GM23338 (cell line): ENCODE results near the gene SLC25A25. TPM values are rescaled to one million over a fixed set of nuclear protein-coding genes. Genes with fewer than 3 reads are reported as not detected.

Source experiments
- ATAC-seq: fragments of 200-7000 bp; cut with Tn5 transposase; 3 replicates; pipeline ENCODE4 v1.9.1; 2020
- DNase-seq: peaks from one replicate; pipeline ENCODE4 v3.0.0-alpha.2; 2015; ENCODE audit warnings: low spot score
- H2AFZ ChIP-seq: fragments of 200-600 bp; sonication (generic); 2 replicates; pipeline ENCODE4 v1.8.0; 2016; ENCODE audit warnings: antibody characterized with exemption, mild to moderate bottlenecking, moderate library complexity
- H3F3A ChIP-seq: fragments of 200-600 bp; sonication (generic); replicated peaks from 2 replicates; pipeline ENCODE4 v1.8.0; 2017; ENCODE audit warnings: antibody characterized with exemption, mixed run types, low read depth
- H3K27ac ChIP-seq: fragments of 200-600 bp; sonication (generic); 2 replicates; pipeline ENCODE4 v1.6.1; 2016; ENCODE audit warnings: low read depth
- H3K27me3 ChIP-seq: fragments of 200-600 bp; sonication (generic); 2 replicates; pipeline ENCODE4 v1.8.0; 2016; ENCODE audit warnings: mild to moderate bottlenecking, mixed run types, moderate library complexity; ENCODE audit not compliant: insufficient read depth
- H3K36me3 ChIP-seq: fragments of 200-600 bp; sonication (generic); 2 replicates; pipeline ENCODE4 v1.8.0; 2016; ENCODE audit warnings: mild to moderate bottlenecking; ENCODE audit not compliant: insufficient read depth
- H3K4me1 ChIP-seq: fragments of 200-600 bp; sonication (generic); 2 replicates; pipeline ENCODE4 v1.8.0; 2016; ENCODE audit warnings: mild to moderate bottlenecking, moderate library complexity; ENCODE audit not compliant: insufficient read depth
- H3K4me2 ChIP-seq: fragments of 200-600 bp; sonication (generic); 2 replicates; pipeline ENCODE4 v1.7.1; 2017; ENCODE audit warnings: mixed run types
- H3K4me3 ChIP-seq: fragments of 200-600 bp; sonication (generic); 2 replicates; pipeline ENCODE4 v1.6.1; 2016; ENCODE audit warnings: mixed run types
- H3K79me2 ChIP-seq: fragments of 200-600 bp; sonication (generic); replicated peaks from 2 replicates; pipeline ENCODE4 v1.8.0; 2017; ENCODE audit warnings: mild to moderate bottlenecking; ENCODE audit not compliant: insufficient read depth
- H3K9me2 ChIP-seq: fragments of 200-600 bp; sonication (generic); 2 replicates; pipeline ENCODE4 v1.8.0; 2017; ENCODE audit not compliant: insufficient read depth
- H4K20me1 ChIP-seq: fragments of 200-600 bp; sonication (generic); replicated peaks from 2 replicates; pipeline ENCODE4 v1.8.0; 2017; ENCODE audit warnings: mild to moderate bottlenecking; ENCODE audit not compliant: insufficient read depth
- H3K27ac Mint-ChIP-seq: 2 replicates; pipeline ENCODE4 v1.8.0; 2020; ENCODE audit warnings: inconsistent platforms, mild to moderate bottlenecking, moderate library complexity, mixed read lengths
- H3K27me3 Mint-ChIP-seq: 3 replicates; pipeline ENCODE4 v1.8.0; 2022; ENCODE audit warnings: low read depth, mild to moderate bottlenecking, moderate library complexity, mixed read lengths, inconsistent platforms; ENCODE audit not compliant: insufficient read depth, poor library complexity
- H3K36me3 Mint-ChIP-seq: 3 replicates; pipeline ENCODE4 v1.8.0; 2021; ENCODE audit warnings: low read depth, mild to moderate bottlenecking, inconsistent platforms, moderate library complexity, mixed read lengths
- H3K4me1 Mint-ChIP-seq: 3 replicates; pipeline ENCODE4 v1.8.0; 2020; ENCODE audit warnings: mild to moderate bottlenecking, inconsistent platforms, mixed read lengths
- H3K4me3 Mint-ChIP-seq: 3 replicates; pipeline ENCODE4 v1.8.0; 2021; ENCODE audit warnings: moderate library complexity, mild to moderate bottlenecking, inconsistent platforms, mixed read lengths
- H3K9me3 Mint-ChIP-seq: 3 replicates; pipeline ENCODE4 v1.8.0; 2020; ENCODE audit warnings: moderate library complexity, mild to moderate bottlenecking, inconsistent platforms, mixed read lengths
- CREB1 ChIP-seq: fragments of 250-450 bp; sonication (Bioruptor Pico); IDR thresholded peaks from 2 replicates; pipeline ENCODE4 v1.5.0; 2020; ENCODE audit warnings: low read depth, mild to moderate bottlenecking, moderate library complexity
- CTCF ChIP-seq, 2 experiments: fragments of 200-600 bp in 1 of 2; sonication (generic) in 1 of 2; conservative IDR thresholded peaks; 2 replicates each; pipeline versions ENCODE4 v1.5.1 to v1.6.1; 2016 to 2017; ENCODE audit warnings: antibody characterized with exemption in 2 of 2, low read depth in 2 of 2, mild to moderate bottlenecking in 2 of 2, moderate library complexity in 1 of 2
- EZH2phosphoT487 ChIP-seq: fragments of 200-600 bp; sonication (generic); IDR thresholded peaks from one replicate; pipeline ENCODE4 v1.8.1; 2018; ENCODE audit warnings: antibody characterized with exemption; ENCODE audit not compliant: unreplicated experiment
- NANOG ChIP-seq: IDR thresholded peaks from 2 replicates; pipeline ENCODE4 v1.6.1; 2016; ENCODE audit warnings: antibody characterized with exemption, borderline replicate concordance
- POLR2AphosphoS5 ChIP-seq: IDR thresholded peaks from 2 replicates; pipeline ENCODE4 v1.6.1; 2016; ENCODE audit warnings: antibody characterized with exemption, low read depth
- REST ChIP-seq: IDR thresholded peaks from one replicate; pipeline ENCODE4 v1.6.1; 2018; ENCODE audit warnings: antibody characterized with exemption; ENCODE audit not compliant: unreplicated experiment
- STAT1 ChIP-seq: IDR thresholded peaks from one replicate; pipeline ENCODE4 v1.6.1; 2016; ENCODE audit warnings: antibody characterized with exemption; ENCODE audit not compliant: unreplicated experiment
- ZNF331 ChIP-seq: fragments of 250-450 bp; sonication (Bioruptor Pico); IDR thresholded peaks from 2 replicates; pipeline ENCODE4 v1.5.0; 2020; ENCODE audit warnings: low read depth, mild to moderate bottlenecking, moderate library complexity
- ZNF462 ChIP-seq: fragments of 250-450 bp; sonication (Bioruptor Pico); IDR thresholded peaks from 2 replicates; pipeline ENCODE4 v1.5.0; 2020; ENCODE audit warnings: mild to moderate bottlenecking, moderate library complexity
- polyA plus RNA-seq: library from polyadenylated mRNA; unstranded; fragments of >200 nt; fragmentation: Nextera tagmentation; extraction: Ambion mirVana; gene quantifications from 2 replicates; pipeline ENCODE4 v1.2.1, GENCODE V29; 2016
- total RNA-seq: library from RNA; depleted of rRNA; stranded (reverse); fragments of >200 nt; shearing (Covaris generic); gene quantifications from 2 replicates; pipeline ENCODE4 v1.2.3, GENCODE V29; 2014

Gene SLC25A25
- total and polyA plus RNA-seq, 2 experiments from 2014 or later = 7.1 to 27.0 TPM

DNA sequence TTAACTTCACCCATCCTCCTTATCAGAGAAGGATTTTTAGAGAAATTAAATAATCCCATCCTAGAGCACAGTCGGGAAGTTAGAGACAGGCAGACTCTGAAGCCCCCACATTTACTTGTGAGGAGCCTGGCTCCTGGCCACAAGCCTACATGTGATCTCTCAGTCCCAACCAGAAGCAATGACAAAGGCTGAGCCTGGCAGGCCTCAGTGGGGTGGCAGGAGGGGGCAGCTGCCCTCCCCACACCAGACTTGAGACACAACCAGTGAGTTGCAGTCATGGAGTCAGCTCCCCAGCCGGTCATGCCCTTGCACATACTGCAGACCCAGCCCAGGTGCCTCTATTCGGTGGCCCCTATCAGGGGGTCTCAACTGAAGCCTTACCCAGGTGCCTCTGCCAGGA is 11.9 kb upstream of the SLC25A25 start:
- no peak for TF ChIP-seq NANOG
- no peak for TF ChIP-seq ZNF331 (CRISPR knock-in tag)
- no peak for TF ChIP-seq REST
- no peak for TF ChIP-seq ZNF462 (CRISPR knock-in tag)
- TF ChIP-seq EZH2phosphoT487 = no peak
- no peak for TF ChIP-seq POLR2AphosphoS5
- TF ChIP-seq CREB1 = no peak
- no peak for TF ChIP-seq STAT1
- no peak for TF ChIP-seq CTCF (conservative IDR thresholded peaks at IDR 0.05; ENCODE audit: low read depth in 2 of 2)
- H3K4me1 ChIP-seq = peaks cover 18% of the 10 kb centered on the region
- H3K27ac Mint-ChIP-seq = no peak overlapping the region
- H3K9me2 ChIP-seq = no peaks in the 10 kb centered on the region
- H3K27me3 ChIP-seq = no peaks in the 10 kb centered on the region
- H3K4me1 Mint-ChIP-seq = peaks cover 30% of the 10 kb centered on the region
- ATAC-seq (peak; percentile 15), DNase-seq (no peak)
- no peaks in the 10 kb centered on the region for H4K20me1 ChIP-seq
- H3K4me3 ChIP-seq = no peak overlapping the region
- H3K4me3 Mint-ChIP-seq = no peak overlapping the region
- no peaks in the 10 kb centered on the region for H3K36me3 Mint-ChIP-seq
- peak overlapping the region; percentile 65; the same call in 1 of the 2 replicates for H3K4me2 ChIP-seq
- no peaks in the 10 kb centered on the region for H3K79me2 ChIP-seq
- H2AFZ ChIP-seq = peak overlapping the region; percentile 91
- no peak overlapping the region for H3K27ac ChIP-seq
- H3K9me3 Mint-ChIP-seq = no peaks in the 10 kb centered on the region
- H3K27me3 Mint-ChIP-seq = peaks cover 13% of the 10 kb centered on the region
- peaks cover 5% of the 10 kb centered on the region for H3F3A ChIP-seq
- H3K36me3 ChIP-seq = no peaks in the 10 kb centered on the region
